Endothelial cell of umbilical vein (primary cell): ENCODE results near the gene SPSB2. TPM values are rescaled to one million over a fixed set of nuclear protein-coding genes. Genes with fewer than 3 reads are reported as not detected.
A peak's percentile ranks its signal among the peaks of the same experiment; 100 is the strongest.

Experiments used
- BruUV-seq: library from RNA; stranded (reverse); fragments of 400-500 nt; replicated peaks from 2 replicates; lab custom pipeline; 2021; lab: Mats Ljungman, UMichigan
- CTCF ChIA-PET: fragments of 300-600, 350-600 bp; sonication (Branson Sonifier 250); formaldehyde crosslinking; loops from one replicate; lab custom pipeline; 2021; ENCODE audit warnings: antibody characterized with exemption, inconsistent platforms; lab: Charles Lee
- POLR2A ChIA-PET: fragments of 300-600, 350-600 bp; sonication (Branson Sonifier 250); formaldehyde crosslinking; loops from one replicate; lab custom pipeline; 2021; ENCODE audit warnings: antibody characterized with exemption, inconsistent platforms; lab: Charles Lee
- DNase-seq: peaks from one replicate; pipeline ENCODE4 v3.0.0-alpha.2; 2011; ENCODE audit warnings: low read depth, low spot score
- FAIRE-seq: peaks from 2 replicates; lab custom pipeline; 2011; peaks lifted over from hg19 to GRCh38; lab: Jason Lieb, UNC
- H2AFZ ChIP-seq: 2 replicates; pipeline ENCODE4 v1.6.0; 2012; ENCODE audit warnings: low read depth, low read length, control low read depth, inconsistent platforms
- H3K27ac ChIP-seq: 2 replicates; pipeline ENCODE4 v1.5.1; 2011; ENCODE audit warnings: low read depth, mild to moderate bottlenecking, control low read depth, low read length, moderate library complexity; ENCODE audit not compliant: insufficient read depth
- H3K27me3 ChIP-seq, 2 experiments: 2 replicates each; pipeline versions ENCODE4 v1.6.0 to v1.6.1; 2011; ENCODE audit warnings: low read length in 2 of 2, mixed read lengths in 1 of 2; ENCODE audit not compliant: control insufficient read depth in 2 of 2, insufficient read depth in 2 of 2
- H3K36me3 ChIP-seq, 2 experiments: 2 replicates in 1 of 2; 3 replicates in 1 of 2; pipeline ENCODE4 v1.5.1; 2011; ENCODE audit warnings: low read length in 2 of 2, mild to moderate bottlenecking in 1 of 2, moderate library complexity in 1 of 2; ENCODE audit not compliant: control insufficient read depth in 2 of 2, insufficient read depth in 2 of 2; ENCODE audit errors: extremely low read depth in 1 of 2
- H3K4me1 ChIP-seq: 3 replicates; pipeline ENCODE4 v1.5.1; 2011; ENCODE audit warnings: mild to moderate bottlenecking, low read length; ENCODE audit not compliant: control insufficient read depth, insufficient read depth; ENCODE audit errors: extremely low read depth
- H3K4me2 ChIP-seq: 2 replicates; pipeline ENCODE4 v1.6.1; 2011; ENCODE audit warnings: low read length, control low read depth, mixed read lengths; ENCODE audit not compliant: insufficient read depth
- H3K4me3 ChIP-seq, 3 experiments: fragments of 200-600 bp in 1 of 3; sonication (generic), shearing (Covaris generic) in 1 of 3; replicated peaks in 1 of 3; 2 replicates each; pipeline ENCODE4 v1.5.1; 2011 to 2016; ENCODE audit warnings: control low read depth in 3 of 3, low read length in 3 of 3, mild to moderate bottlenecking in 2 of 3, inconsistent platforms in 1 of 3, low read depth in 1 of 3, moderate library complexity in 1 of 3; ENCODE audit not compliant: insufficient read depth in 1 of 3
- H3K79me2 ChIP-seq: 2 replicates; pipeline ENCODE4 v1.6.0; 2012; ENCODE audit warnings: low read length, inconsistent platforms; ENCODE audit not compliant: control insufficient read depth, insufficient read depth
- H3K9ac ChIP-seq: replicated peaks from 2 replicates; pipeline ENCODE3; 2011; ENCODE audit warnings: low read length, control low read depth; ENCODE audit not compliant: insufficient read depth; ENCODE audit errors: extremely low read depth
- H3K9me1 ChIP-seq: replicated peaks from 3 replicates; pipeline ENCODE4 v1.6.0; 2011; ENCODE audit warnings: mild to moderate bottlenecking, low read length; ENCODE audit not compliant: control insufficient read depth, insufficient read depth; ENCODE audit errors: extremely low read depth
- H3K9me3 ChIP-seq: replicated peaks from 2 replicates; pipeline ENCODE4 v1.5.1; 2012; ENCODE audit warnings: low read length, inconsistent platforms; ENCODE audit not compliant: control insufficient read depth, insufficient read depth
- H4K20me1 ChIP-seq: replicated peaks from 2 replicates; pipeline ENCODE3; 2011; ENCODE audit warnings: mild to moderate bottlenecking, low read length; ENCODE audit not compliant: control insufficient read depth, insufficient read depth; ENCODE audit errors: extremely low read depth
- EZH2 ChIP-seq: IDR thresholded peaks from 2 replicates; pipeline ENCODE4 v1.6.1; 2012; ENCODE audit warnings: borderline replicate concordance, low read depth, mild to moderate bottlenecking, moderate library complexity, low read length, inconsistent platforms; ENCODE audit not compliant: severe bottlenecking
- FOS ChIP-seq: IDR thresholded peaks from 2 replicates; pipeline ENCODE4 v1.6.1; 2011; ENCODE audit warnings: mild to moderate bottlenecking, low read length, moderate library complexity, borderline replicate concordance; ENCODE audit not compliant: insufficient read depth
- GATA2 ChIP-seq: IDR thresholded peaks from 2 replicates; pipeline ENCODE4 v1.7.0; 2011; ENCODE audit warnings: low read depth, mild to moderate bottlenecking, moderate library complexity, mixed read lengths, low read length; ENCODE audit not compliant: insufficient read length, insufficient read depth
- JUN ChIP-seq: IDR thresholded peaks from 2 replicates; pipeline ENCODE4 v1.6.1; 2011; ENCODE audit warnings: borderline replicate concordance, low read depth; ENCODE audit not compliant: insufficient read length, insufficient read depth
- MYC ChIP-seq: IDR thresholded peaks from one replicate; pipeline ENCODE4 v1.6.1; 2011; ENCODE audit warnings: mild to moderate bottlenecking, low read depth, low read length
- POLR2A ChIP-seq: IDR thresholded peaks from 2 replicates; pipeline ENCODE4 v1.6.1; 2012; ENCODE audit warnings: low read depth, mild to moderate bottlenecking, control low read depth, low read length
- POLR2AphosphoS5 ChIP-seq: IDR thresholded peaks from 2 replicates; pipeline ENCODE4 v1.6.1; 2012; ENCODE audit warnings: low read depth, mild to moderate bottlenecking, control low read depth, low read length, moderate library complexity; ENCODE audit not compliant: insufficient read depth
- dilution Hi-C: fragments of 300-500 bp; cut with MboI; formaldehyde crosslinking; loops from one replicate; pipeline ENCODE4 v1.15.0; 2019; ENCODE audit warnings: low sequenced_read_pairs; ENCODE audit not compliant: extremely low pct_ligation_motif_present
- intact Hi-C: fragments of 100-400 bp; cut with micrococcal nuclease; formaldehyde crosslinking; loops from one replicate; pipeline ENCODE4 v1.10.0; 2022
- polyA plus RNA-seq, 4 experiments: library from polyadenylated mRNA; depleted of rRNA in 3 of 4; stranded (reverse) in 3 of 4; unstranded in 1 of 4; fragments of >200 nt; gene quantifications; 2 replicates each; pipeline versions ENCODE4 v1.2.1 to v1.2.3, GENCODE V29; 2011 to 2012; ENCODE audit warnings: missing spikeins in 1 of 4
- total RNA-seq: library from RNA; stranded (reverse); gene quantifications from 2 replicates; pipeline ENCODE4 v1.2.3, GENCODE V29; 2021
- TF ChIP-seq, protein P1 (sequence below), 2 donors: IDR thresholded peaks; 1 replicate in 1 of 2; 2 replicates in 1 of 2; pipeline ENCODE4 v1.5.1; 2011; ENCODE audit warnings: low read length in 2 of 2, mild to moderate bottlenecking in 2 of 2, moderate library complexity in 2 of 2, control low read depth in 1 of 2, inconsistent platforms in 1 of 2, low read depth in 1 of 2; ENCODE audit not compliant: insufficient read depth in 1 of 2; ENCODE audit errors: extremely low read depth in 1 of 2
- TF ChIP-seq, protein P2 (sequence below): IDR thresholded peaks from 2 replicates; pipeline ENCODE4 v1.6.1; 2011; ENCODE audit not compliant: insufficient read depth, insufficient read length

Gene SPSB2
- total and polyA plus RNA-seq, 2 donors (not counting 3 experiments of a cell fraction or from before 2014, with no cell fraction given) = 3.8 to 6.9 TPM

DNA sequence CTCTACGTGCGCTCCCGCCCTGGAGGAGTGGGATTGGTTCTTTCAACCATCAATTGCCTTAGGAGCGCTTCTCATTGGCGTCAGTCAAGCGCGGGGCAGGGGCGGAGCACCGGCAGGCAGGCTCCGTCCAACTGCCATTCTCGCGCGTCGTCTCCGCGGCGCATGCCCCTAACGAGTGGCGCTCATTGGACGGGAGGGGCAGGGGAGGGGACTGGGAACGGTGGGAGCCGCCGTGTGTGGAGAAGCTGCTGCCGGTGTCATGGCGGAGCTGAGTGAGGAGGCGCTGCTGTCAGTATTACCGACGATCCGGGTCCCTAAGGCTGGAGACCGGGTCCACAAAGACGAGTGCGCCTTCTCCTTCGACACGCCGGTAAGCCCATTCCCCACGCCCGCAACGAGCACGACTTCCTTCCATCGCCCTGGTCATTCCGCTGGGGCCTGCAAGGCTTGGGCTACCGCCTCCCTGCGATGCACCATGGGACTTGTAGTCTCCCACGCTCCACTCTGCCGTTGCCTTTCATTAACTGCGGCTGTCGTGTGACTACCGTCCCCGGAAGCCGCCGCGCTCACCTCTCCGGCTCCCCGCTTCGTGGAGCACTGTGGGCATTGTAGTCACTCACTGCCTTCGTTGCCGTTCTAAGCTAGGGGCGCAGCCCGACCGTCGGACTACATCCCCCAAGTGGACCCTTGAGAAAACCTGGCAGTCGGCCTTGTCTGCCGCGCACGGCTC lies 21.0 kb downstream of the SPSB2 start, which contains the start of gene USP5:
USP5 (plus strand) TSS at position 230 of the 730 bp plus-strand sequence; CDS start at position 260, 30 bp downstream.
- DNase-seq (peak; percentile 100), FAIRE-seq (no peak)
- intact Hi-C loops = loop anchor here (1.0 to 2.0 kb wide), 4 partner anchors 16 to 189 kb away; partner anchors contain the start of genes ING4 and MLF2
- ChIA-PET POLR2A (interaction anchor here (1.1 to 3.2 kb wide), 8 partner anchors 9 to 128 kb away, joined by 3 to 48 read pairs (median 6); partner anchors contain the start of genes COPS7A, MLF2, PTMS and SPSB2), CTCF (interaction anchor here (0.8 to 4.6 kb wide), 16 partner anchors 9 to 232 kb away, joined by 3 to 30 read pairs (median 4); partner anchors contain the start of genes COPS7A, GNB3, MLF2 and SPSB2)
- Histone ChIP-seq H3K9me3 (no peaks in the 10 kb centered on the region), H3K27me3 (no peaks in the 10 kb centered on the region), H3K4me2 (peak within 1 kb of the TSS; percentile 85), H3K9me1 (no peaks in the 10 kb centered on the region), H3K4me3 (peak within 1 kb of the TSS; percentile 63 to 93 (median 76)), H3K27ac (peak within 1 kb of the TSS; percentile 33), H3K79me2 (peaks cover 42% of the 10 kb centered on the region), H4K20me1 (no peaks in the 10 kb centered on the region), H3K36me3 (peaks cover 12 to 18% of the 10 kb centered on the region in 2 experiments), H3K9ac (peak within 1 kb of the TSS; percentile 51), H3K4me1 (peaks cover 24% of the 10 kb centered on the region), H2AFZ (peak within 1 kb of the TSS; percentile 56)
- dilution Hi-C loops = no loop called here
- TSS peak; percentile 57 for BruUV-seq
- peak; percentile 63 for TF ChIP-seq POLR2AphosphoS5
- peak; percentile 54 for TF ChIP-seq POLR2A
- no peak for TF ChIP-seq MYC
- TF ChIP-seq EZH2 = no peak
- TF ChIP-seq, protein P1, sequence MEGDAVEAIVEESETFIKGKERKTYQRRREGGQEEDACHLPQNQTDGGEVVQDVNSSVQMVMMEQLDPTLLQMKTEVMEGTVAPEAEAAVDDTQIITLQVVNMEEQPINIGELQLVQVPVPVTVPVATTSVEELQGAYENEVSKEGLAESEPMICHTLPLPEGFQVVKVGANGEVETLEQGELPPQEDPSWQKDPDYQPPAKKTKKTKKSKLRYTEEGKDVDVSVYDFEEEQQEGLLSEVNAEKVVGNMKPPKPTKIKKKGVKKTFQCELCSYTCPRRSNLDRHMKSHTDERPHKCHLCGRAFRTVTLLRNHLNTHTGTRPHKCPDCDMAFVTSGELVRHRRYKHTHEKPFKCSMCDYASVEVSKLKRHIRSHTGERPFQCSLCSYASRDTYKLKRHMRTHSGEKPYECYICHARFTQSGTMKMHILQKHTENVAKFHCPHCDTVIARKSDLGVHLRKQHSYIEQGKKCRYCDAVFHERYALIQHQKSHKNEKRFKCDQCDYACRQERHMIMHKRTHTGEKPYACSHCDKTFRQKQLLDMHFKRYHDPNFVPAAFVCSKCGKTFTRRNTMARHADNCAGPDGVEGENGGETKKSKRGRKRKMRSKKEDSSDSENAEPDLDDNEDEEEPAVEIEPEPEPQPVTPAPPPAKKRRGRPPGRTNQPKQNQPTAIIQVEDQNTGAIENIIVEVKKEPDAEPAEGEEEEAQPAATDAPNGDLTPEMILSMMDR (IDR thresholded peaks at IDR 0.05; ENCODE audit: extremely low read depth in 1 of 2, insufficient read depth in 1 of 2, low read depth in 1 of 2, low read length in 2 of 2) = no peak
- no peak for TF ChIP-seq FOS
- TF ChIP-seq, protein P2, sequence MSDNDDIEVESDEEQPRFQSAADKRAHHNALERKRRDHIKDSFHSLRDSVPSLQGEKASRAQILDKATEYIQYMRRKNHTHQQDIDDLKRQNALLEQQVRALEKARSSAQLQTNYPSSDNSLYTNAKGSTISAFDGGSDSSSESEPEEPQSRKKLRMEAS = no peak
- no peak for TF ChIP-seq JUN
- TF ChIP-seq GATA2 = no peak
